RWPE1 (cell line): ENCODE measurements around the gene ANO2.

Experiments used
- CTCF ChIA-PET: fragments of 350-600 bp; sonication (Branson Sonifier 250); formaldehyde crosslinking; extraction: SDS; loops from one replicate; lab custom pipeline; 2021; lab: Yijun Ruan, JAX
- POLR2A ChIA-PET: fragments of 400-600 bp; formaldehyde crosslinking; extraction: SDS; loops from one replicate; lab custom pipeline; 2020; ENCODE audit warnings: antibody characterized with exemption; ENCODE audit not compliant: low non-redundant PET; lab: Yijun Ruan, JAX
- DNase-seq: peaks from one replicate; pipeline ENCODE4 v3.0.0; 2012; ENCODE audit warnings: low spot score
- H3K27ac ChIP-seq: fragments of 450-650 bp; 2 replicates; pipeline ENCODE4 v1.5.1; 2017
- CTCF ChIP-seq: fragments of 450-650 bp; conservative IDR thresholded peaks from 2 replicates; pipeline ENCODE4 v1.5.1; 2017; ENCODE audit warnings: low read depth, mild to moderate bottlenecking

The ANO2 gene

GRCh38 chr12:5778821-5779220 is 166.2 kb downstream of the ANO2 start:
- ChIA-PET POLR2A (no interaction called here), CTCF (no interaction called here)
- TF ChIP-seq CTCF = no peak
- DNase-seq = no peak
- H3K27ac ChIP-seq = no peak overlapping the region

GRCh38 chr12:5777451-5777850 is 167.6 kb downstream of the ANO2 start:
- ChIA-PET CTCF (no interaction called here), POLR2A (no interaction called here)
- TF ChIP-seq CTCF = no peak
- no peak overlapping the region for H3K27ac ChIP-seq
- no peak for DNase-seq

GRCh38 chr12:5776091-5776490 is 169.0 kb downstream of the ANO2 start:
- no peak for TF ChIP-seq CTCF
- no peak for DNase-seq
- POLR2A ChIA-PET = no interaction called here
- CTCF ChIA-PET = no interaction called here
- H3K27ac ChIP-seq = no peak overlapping the region

DNA sequence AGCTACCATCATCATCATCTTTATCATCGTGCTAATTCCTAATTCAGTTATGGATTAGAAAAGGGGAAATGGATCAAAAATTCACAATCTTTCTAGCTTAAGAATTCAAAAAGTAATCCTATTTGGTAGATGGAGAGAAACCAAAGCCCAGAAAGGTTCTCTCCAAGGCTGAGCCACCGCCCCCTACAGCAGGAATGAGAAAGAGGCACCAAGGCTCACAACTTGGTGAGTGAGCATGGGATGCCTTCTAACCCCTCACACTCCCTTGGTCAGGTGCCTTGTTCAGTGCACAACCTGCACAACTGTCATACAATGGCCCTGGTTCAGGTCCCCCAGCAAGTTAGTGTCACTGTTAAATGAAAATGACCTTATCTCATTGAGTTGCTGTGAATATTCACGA is 171.5 kb downstream of the ANO2 start:
- H3K27ac ChIP-seq = no peak overlapping the region
- TF ChIP-seq CTCF = no peak
- POLR2A ChIA-PET = no interaction called here
- CTCF ChIA-PET = no interaction called here
- DNase-seq = no peak

- H3K27ac ChIP-seq = no peak overlapping the region
- DNase-seq = no peak
- POLR2A ChIA-PET = no interaction called here
- no peak for TF ChIP-seq CTCF
- CTCF ChIA-PET = interaction anchor here (1.2 kb wide), 1 partner anchor 13 kb away, joined by 3 read pairs; no protein-coding TSS in a partner anchor
These were observed 173.3 kb downstream of the ANO2 start for GRCh38 chr12:5771756-5772155.

DNA sequence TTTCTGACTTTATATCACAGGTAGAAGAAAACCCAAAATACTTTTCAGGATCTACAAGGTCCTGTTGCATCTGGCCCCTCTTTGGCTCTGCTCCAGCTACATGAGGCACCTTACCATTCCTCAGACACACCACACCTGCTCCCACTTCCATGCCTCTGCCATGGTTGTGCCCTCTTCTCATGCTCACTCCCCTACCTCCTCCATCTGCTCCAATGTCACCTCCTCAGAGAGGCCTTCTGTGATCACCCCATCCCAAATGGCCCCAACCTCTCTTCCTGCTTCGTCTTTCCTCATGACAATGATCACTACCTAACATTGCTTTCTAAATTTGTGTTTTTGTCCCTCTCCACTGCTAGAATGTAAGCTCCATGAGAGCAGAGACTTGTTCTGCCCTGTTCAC is 174.3 kb downstream of the ANO2 start:
- CTCF ChIA-PET = interaction anchor here (0.7 kb wide), 1 partner anchor 22 kb away, joined by 3 read pairs; no protein-coding TSS in a partner anchor
- no peak for TF ChIP-seq CTCF
- POLR2A ChIA-PET = no interaction called here
- DNase-seq = no peak
- no peak overlapping the region for H3K27ac ChIP-seq
